GM20000 (cell line): ENCODE results near the gene TPPP.

Experiments used
- DNase-seq: peaks from one replicate; pipeline ENCODE4 v3.0.0; 2012; ENCODE audit warnings: low spot score
- TF ChIP-seq, protein P1 (sequence below): IDR thresholded peaks from 2 replicates; pipeline ENCODE4 v1.5.1; 2012; ENCODE audit warnings: mild to moderate bottlenecking, control low read depth; ENCODE audit errors: extremely low read depth, missing control alignments

TPPP gene

DNA sequence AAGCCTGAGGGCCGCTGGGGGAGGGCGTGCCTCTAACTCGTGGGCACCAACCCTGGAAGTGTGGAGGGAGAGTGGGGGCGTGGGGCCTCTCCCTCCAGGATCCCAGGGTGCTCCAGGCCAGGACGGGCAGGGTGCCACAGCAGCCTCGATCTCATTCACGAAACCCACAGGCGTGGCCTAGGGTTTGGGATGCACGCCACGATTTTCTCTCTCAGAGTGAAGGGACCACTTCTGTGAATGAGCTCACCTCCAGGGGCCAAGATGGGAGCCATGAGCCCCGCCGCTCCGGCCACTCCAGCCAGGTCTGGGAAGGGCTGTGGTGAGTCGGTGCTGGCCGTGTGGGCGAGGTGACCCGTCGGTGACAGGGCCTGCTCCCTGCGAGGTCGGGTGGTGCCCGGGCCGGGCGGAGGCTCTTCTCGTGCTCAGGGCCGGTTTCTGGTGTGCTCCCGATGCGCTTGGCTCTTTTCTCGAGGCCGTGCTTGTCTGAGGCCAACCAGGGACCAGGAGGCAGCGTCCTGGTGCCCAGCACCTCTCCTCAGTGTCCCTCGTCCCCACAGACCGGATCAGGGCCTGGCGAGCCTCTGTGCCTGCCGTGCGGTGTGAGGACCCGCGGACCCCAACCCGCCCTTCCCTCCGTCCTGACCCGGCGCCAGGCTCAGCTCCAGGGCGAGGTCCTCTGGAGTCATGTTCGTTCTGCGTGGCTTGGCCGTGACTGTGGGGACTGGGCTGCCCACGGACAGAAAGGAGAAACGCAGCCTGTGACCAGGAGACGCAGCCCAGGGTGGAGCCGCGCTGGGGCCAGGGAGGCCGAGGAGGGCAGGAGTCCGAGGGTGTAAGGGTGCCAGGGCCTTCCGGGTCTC is 31.0 kb downstream of the TPPP start:
- DNase-seq: no peak
- TF ChIP-seq, protein P1, sequence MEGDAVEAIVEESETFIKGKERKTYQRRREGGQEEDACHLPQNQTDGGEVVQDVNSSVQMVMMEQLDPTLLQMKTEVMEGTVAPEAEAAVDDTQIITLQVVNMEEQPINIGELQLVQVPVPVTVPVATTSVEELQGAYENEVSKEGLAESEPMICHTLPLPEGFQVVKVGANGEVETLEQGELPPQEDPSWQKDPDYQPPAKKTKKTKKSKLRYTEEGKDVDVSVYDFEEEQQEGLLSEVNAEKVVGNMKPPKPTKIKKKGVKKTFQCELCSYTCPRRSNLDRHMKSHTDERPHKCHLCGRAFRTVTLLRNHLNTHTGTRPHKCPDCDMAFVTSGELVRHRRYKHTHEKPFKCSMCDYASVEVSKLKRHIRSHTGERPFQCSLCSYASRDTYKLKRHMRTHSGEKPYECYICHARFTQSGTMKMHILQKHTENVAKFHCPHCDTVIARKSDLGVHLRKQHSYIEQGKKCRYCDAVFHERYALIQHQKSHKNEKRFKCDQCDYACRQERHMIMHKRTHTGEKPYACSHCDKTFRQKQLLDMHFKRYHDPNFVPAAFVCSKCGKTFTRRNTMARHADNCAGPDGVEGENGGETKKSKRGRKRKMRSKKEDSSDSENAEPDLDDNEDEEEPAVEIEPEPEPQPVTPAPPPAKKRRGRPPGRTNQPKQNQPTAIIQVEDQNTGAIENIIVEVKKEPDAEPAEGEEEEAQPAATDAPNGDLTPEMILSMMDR: no peak

DNA sequence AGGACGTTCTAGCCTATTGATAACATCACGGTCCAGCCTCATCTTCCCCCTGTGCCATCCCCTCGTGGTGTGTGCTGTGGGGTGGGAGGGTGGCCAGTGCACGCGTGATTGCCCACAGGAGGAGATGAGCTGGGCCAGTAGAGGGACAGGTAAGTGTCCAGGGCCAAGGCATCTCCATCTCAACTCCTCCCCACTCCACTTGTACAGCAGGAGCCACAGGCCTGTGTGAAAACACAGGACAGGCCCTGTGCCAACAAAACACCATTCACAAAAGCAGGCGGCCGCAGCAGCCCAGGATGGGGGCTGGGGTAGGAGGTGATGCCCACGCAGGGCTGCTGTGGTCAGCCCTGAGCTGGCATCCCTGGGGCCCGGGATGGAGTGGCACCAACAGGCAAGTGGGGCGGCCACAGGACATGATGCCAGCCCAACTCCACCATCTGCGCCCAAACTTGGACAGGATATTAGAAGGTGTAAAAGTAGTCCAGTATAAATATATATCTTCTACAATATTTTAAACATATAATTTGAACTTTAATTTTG is 32.6 kb downstream of the TPPP start:
- TF ChIP-seq, protein P1: no peak
- no peak for DNase-seq

DNA sequence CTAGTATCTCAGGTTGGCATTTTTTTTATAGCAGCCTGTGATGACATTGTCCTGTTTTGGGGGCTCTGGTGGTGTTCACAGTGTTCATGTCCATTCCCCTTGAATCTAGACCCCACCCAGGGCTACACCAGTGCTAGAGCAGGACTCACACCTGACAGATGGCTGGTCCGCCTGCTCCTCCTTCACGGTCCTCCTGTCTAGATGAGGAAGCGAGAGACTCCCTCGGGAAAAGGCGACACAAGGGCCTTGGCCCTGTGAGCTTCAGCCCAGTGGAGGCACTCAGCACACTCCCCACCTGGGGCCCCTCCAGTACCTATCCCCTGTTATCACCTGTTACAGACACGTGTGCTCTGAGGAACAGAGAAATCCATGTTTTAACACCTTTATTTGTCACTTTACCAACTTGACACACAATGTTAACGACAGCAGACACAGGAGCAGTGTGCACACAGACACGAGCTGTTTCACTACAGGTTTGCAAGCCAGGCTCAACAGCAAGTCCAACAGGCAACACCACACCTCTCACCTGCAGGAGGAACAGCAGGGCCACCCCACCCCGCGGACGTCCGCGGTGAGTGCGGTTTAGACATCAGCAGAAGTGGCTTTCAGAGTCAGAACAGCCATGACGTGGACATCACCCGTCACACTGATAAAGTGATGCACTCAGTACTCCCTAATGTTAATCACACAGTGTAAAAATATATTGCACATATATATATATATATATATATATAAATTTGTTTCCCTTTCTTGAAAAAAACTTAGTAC is 33.5 kb downstream of the TPPP start:
- TF ChIP-seq, protein P1: no peak
- no peak for DNase-seq

GRCh38 chr5:658103-658502 is 35.0 kb downstream of the TPPP start:
- DNase-seq: no peak
- TF ChIP-seq, protein P1: no peak

GRCh38 chr5:657570-657969 is 35.6 kb downstream of the TPPP start:
- TF ChIP-seq, protein P1: no peak
- DNase-seq: no peak

DNA sequence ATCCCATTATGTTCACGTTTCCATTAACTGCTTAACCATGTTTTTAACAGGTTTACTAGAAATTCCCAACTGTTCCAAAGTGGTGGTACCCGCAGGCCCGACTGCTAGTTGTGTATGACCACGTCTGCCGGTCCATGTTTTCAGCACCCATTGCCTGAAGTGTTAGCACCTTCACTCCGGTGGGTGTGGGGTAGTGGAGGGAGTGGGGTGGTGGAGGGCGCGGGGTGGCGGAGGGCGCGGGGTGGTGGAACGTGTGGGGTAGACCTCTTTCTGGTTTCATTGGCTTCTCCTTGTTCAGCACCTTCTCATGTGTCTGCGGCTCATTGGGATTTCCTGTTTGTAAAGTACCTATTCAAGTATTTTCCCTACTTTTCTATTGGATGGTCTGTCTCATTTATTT is 37.7 kb downstream of the TPPP start:
- DNase-seq: no peak
- TF ChIP-seq, protein P1: no peak
